Measurements from ENCODE around the gene CAPZA2.

DNA sequence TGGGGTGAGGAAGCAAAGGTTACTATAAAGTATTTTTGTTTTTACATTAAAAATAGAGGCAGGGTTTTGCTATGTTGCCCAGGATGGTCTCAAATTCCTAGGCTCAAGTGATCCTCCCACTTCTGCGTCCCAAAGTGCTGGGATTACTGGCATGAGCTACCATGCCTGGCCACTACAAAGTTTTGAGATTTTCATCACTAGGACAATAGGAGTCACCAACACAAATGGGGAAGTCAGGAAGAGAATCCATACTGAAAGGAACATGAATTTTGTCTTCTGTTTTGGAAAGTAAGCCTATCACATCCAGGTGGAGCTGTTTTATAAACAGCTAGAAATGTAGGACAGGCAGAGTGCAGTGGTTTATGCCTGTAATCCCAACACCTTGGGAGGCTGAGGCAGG is 20.0 kb upstream of the CAPZA2 start:
- TF ChIP-seq, protein P1, sequence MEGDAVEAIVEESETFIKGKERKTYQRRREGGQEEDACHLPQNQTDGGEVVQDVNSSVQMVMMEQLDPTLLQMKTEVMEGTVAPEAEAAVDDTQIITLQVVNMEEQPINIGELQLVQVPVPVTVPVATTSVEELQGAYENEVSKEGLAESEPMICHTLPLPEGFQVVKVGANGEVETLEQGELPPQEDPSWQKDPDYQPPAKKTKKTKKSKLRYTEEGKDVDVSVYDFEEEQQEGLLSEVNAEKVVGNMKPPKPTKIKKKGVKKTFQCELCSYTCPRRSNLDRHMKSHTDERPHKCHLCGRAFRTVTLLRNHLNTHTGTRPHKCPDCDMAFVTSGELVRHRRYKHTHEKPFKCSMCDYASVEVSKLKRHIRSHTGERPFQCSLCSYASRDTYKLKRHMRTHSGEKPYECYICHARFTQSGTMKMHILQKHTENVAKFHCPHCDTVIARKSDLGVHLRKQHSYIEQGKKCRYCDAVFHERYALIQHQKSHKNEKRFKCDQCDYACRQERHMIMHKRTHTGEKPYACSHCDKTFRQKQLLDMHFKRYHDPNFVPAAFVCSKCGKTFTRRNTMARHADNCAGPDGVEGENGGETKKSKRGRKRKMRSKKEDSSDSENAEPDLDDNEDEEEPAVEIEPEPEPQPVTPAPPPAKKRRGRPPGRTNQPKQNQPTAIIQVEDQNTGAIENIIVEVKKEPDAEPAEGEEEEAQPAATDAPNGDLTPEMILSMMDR (IDR thresholded peaks at IDR 0.05) = no peak
- TF ChIP-seq POLR2A (IDR thresholded peaks at IDR 0.05) = no peak
